Inferior parietal cortex (tissue), 1 donor: ENCODE results near the gene MSLN.

Experiments
- DNase-seq: peaks from one replicate; pipeline ENCODE4 v3.0.0-alpha.2; 2016; ENCODE audit errors: extremely low spot score

The MSLN gene

DNA sequence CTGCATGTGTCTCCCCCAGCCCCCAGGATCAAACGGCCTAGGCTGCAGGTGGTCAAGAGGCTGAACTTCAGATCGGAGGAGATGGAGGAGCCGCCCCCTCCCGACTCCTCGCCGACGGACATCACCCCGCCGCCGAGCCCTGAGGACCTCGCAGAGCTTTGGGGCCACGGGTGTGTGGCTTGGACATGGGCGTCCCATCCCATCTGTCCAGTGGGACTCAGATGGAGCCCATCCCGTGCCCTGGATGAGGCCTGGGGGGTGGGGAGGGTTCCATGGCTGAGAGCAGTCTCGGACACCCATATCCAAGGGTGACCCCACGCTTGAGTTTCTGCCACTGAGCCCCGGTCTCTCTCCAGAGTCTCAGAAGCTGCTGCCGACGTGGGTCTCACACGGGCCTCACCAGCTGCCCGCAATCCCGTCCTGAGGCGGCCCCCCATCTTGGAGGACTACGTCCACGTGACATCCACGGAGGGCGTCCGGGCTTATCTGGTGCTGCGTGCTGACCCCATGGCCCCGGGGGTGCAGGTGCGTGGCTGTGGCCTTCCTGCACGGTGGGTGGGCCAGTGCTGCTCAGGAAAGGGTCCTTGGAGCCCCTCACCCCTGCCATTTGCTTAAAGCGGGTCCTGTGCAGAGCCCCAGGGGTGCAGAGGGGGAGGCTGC lies 28.8 kb downstream of the MSLN start:
- DNase-seq = no peak

DNA sequence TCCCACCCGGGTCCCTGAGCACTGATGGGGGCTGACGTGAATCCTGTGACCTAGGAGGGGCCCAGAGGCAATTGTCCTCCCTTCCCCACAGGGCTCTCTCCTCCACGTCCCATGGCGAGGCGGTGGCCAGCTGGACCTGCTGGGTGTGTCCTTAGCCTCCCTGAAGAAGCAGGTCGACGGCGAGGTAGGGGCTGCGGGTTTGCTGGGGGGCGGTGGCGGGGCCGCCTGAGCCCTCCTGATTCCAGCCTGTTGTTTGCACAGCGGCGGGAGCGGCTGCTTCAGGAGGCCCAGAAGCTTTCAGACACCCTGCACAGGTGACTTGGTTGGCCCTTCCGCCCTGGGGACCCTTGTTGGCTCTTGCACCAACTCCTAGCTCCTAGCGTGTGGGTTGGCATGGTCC lies 29.6 kb downstream of the MSLN start:
- no peak for DNase-seq

GRCh38 chr16:791131-791530 lies 30.6 kb downstream of the MSLN start:
- no peak for DNase-seq

- DNase-seq = no peak
Measured at GRCh38 chr16:792221-792995, 31.9 kb downstream of the MSLN start.

GRCh38 chr16:793414-793813 lies 32.9 kb downstream of the MSLN start:
- no peak for DNase-seq

- no peak for DNase-seq
Measured at GRCh38 chr16:794091-794822, 33.7 kb downstream of the MSLN start.

- no peak for DNase-seq
Measured at GRCh38 chr16:794853-795466, 34.4 kb downstream of the MSLN start.

DNA sequence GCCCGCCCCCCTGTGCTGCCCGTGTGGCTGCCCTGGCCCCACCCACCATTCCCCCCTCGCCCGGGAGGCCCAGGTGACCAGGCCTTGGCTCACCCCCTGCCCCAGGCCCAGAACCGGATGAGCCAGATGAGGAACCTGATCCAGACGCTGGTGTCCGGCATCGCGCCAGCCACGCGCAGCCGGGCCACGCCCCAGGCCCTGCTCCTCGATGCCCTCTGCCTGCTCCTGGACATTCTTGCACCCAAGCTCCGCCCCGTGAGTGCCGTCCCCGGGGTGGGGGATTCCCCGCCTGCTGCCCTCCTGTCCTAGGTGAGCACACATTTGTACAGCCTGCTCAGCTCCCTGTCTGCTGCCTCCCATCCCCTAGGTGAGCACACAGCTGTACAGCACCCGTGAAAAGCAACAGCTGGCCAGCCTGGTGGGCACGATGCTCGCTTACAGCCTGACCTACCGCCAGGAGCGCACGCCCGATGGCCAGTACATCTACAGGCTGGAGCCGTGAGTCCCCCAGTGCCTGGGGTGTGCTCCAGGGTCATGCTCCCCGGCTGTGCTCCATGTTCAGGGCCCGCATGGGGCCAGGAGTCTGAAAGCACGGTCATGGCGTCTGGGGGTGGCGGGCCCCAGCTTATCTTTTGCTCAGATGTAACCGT lies 35.2 kb downstream of the MSLN start:
- no peak for DNase-seq

- no peak for DNase-seq
Measured at GRCh38 chr16:796296-797119, 36.0 kb downstream of the MSLN start.

GRCh38 chr16:797120-797420 lies 36.5 kb downstream of the MSLN start:
- DNase-seq = no peak

GRCh38 chr16:797686-798085 lies 37.2 kb downstream of the MSLN start:
- no peak for DNase-seq

- no peak for DNase-seq
Measured at GRCh38 chr16:798666-799065, 38.1 kb downstream of the MSLN start.

DNA sequence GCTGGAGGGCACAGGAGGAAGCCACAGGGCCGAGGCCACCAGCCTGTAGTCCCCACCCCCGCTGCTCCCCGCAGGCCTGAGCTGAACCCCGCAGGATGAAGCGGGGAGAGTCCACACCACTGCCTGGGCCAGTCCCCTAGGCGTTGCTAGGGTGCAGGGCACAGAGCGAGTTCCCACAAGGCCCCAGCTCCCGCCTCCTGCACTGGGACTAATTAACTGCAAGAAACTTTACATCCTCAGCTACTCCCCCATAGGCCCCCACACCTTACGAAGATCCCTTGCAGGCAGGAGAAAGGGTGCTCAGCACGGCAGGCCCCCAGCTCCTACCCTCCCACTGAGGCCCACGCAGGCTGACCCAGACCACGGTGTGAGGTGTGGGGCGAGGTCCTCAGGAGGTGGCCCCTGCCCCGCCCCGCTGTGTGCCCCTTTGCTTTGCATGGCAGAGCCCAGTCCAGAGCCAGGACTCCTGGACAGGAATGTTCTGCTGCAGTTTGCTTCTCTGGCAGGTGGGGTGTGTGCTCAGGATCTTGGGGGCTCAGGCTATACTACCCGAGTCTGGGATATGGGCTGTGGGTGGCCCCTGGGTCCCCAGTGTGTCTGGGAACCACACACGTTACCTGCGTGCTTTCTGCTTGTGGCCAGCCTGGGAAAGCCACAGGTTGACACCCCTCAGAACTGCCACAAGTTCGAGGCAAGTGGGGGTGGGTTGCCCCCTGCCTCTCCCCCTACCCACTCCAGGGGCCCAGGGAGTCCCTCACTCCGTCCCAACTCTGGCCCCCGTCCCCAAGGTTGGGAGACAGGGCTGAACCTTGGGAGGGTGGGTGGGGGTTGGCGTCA lies 38.8 kb downstream of the MSLN start:
- DNase-seq = no peak

DNA sequence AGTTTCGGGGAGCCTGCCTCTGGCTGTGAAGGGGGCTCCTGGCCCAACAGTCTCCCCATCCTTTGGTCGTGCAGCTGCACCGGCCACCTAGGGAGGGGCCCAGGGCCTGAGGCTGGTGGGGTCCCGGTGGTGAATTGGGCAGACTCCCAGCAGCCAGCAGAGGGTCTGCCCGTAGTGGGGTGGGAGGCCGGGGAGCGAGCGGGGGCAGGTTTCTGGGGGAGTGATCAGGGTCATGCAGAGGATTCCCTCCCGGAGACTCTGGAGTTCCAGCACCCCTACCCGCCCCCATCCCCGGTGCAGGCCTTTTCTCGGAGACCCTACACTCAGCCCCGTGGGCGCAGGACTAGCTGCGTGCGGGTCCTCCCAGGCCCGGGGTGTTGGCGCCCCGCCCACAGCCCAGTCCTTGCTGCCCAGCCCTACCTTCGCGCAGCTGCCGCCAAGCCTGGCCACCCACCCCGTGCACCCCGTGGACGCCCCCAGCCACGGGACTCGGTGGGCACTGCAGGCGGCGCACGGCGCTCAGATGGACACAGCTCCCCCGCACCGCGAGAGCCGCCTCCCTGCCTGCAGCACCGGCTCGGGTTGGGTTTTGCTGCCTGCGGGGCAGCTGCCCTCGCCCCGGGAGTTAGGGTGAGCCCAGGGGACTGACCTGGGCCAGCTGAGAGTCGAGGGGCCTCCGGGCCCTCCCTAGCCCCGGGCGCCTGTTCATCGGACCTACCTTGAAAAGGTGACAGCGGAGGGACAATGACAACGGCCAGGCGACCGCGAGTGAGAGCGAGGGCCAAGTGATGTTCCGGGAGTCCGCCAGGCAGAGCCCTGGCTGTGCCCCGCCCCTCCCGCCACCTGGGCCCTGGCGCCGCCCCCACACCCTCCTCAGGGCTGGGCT lies 39.7 kb downstream of the MSLN start, which contains the start of gene GNG13:
Gene GNG13, minus strand, starts transcription at position 787 of the 886 bp plus-strand sequence. CDS start 1,657 bp downstream, outside the sequence.
- no peak for DNase-seq

- DNase-seq = no peak
Measured at GRCh38 chr16:800834-801511, 40.4 kb downstream of the MSLN start.

GRCh38 chr16:801584-802363 lies 41.2 kb downstream of the MSLN start:
- no peak for DNase-seq

GRCh38 chr16:802461-802860 lies 41.9 kb downstream of the MSLN start:
- no peak for DNase-seq
